Effector CD4-positive, alpha-beta T cell (primary cell): ENCODE data around the gene CGB5. TPM values are rescaled to one million over a fixed set of nuclear protein-coding genes. Genes with fewer than 3 reads are reported as not detected.
"Not testable (repeated sequence)": the region's sequence is repeated elsewhere in the genome, so short reads cannot be mapped to it uniquely, and the experiment has no call there.

Experiments used
- DNase-seq: peaks from one replicate; pipeline ENCODE4 v3.0.0-alpha.2; 2020
- total RNA-seq: gene quantifications from one replicate; lab custom pipeline; 2026; lab: John Stamatoyannopoulos, UW

Gene CGB5
- total RNA-seq, result not detected

DNA sequence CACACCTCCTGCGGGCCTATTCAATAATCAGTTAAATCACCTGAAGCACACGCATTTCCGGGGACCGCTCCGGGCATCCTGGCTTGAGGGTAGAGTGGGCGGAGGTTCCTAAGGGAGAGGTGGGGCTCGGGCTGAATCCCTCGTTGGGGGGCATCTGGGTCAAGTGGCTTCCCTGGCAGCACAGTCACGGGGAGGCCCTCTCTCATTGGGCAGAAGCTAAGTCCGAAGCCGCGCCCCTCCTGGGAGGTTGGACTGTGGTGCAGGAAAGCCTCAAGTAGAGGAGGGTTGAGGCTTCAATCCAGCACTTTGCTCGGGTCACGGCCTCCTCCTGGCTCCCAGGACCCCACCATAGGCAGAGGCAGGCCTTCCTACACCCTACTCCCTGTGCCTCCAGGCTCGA, at the start of gene CGB5:
TSS of gene CGB5 (plus strand) at position 301 of the 400 bp plus-strand sequence. CDS start 362 bp downstream, outside the sequence.
- not testable (repeated sequence) for DNase-seq

- no peak for DNase-seq
Observed at GRCh38 chr19:48994035-48994386, 49.6 kb upstream of the CGB5 start.

- peak; percentile 34 for DNase-seq
Observed at GRCh38 chr19:48997972-48998371, 45.7 kb upstream of the CGB5 start.

DNA sequence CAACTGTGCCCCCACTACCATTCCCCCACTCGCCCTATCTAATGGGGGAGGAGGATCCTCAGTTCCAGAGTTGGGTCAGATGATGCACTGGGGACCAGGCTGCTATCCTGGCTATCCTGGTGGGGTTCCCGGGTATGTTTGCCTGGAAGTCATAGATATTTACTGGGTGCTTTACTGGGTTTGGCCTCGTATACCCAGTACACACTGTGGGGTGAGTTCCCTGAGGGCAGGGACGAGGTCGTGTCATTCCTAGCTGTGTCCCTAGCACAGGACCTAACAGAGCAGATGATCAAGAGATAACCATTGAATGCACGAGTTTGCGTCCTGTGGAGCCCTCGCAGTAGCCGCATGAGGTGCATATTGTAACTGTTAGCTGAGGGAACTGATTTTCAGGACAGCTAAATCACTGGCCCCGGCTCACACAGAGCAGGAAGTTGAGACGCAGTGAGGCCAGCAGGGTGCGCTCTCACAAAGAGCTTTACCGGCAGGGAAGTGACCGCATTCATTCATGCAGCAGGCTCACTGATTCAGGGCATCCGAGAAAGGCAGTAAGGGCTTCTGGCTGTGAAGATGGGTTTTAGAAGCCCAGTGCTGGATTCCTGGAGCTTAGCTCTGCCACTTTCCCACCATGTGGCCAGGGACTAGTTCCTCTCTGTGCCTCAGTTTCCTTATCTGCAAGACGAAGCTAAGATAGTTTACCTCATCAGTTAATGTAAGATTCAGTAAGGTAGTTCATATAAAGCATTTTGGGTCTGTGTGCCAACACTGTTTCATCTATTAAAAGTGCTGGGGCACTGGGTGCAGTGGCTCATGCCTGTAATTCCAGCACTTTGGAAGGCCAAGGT, 43.9 kb upstream of the CGB5 start:
- DNase-seq, result peak; percentile 60

DNA sequence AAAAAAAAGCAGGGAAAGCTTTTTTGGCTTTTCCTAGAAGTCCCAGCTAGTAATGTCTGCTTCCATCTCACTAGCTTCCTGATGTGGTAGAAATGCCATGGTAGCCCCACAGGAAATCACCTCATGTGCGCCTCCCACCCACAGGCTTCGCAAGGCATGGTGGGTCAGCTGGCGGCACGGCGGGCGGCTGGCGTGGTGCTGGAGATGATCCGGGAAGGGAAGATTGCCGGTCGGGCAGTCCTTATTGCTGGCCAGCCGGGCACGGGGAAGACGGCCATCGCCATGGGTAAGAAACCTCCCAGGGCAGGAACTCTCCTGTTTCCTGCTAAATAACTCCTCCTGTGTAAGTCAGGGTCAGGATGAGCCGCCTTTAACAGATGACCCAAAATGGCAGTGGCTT, 39.5 kb upstream of the CGB5 start:
- DNase-seq, result no peak

DNA sequence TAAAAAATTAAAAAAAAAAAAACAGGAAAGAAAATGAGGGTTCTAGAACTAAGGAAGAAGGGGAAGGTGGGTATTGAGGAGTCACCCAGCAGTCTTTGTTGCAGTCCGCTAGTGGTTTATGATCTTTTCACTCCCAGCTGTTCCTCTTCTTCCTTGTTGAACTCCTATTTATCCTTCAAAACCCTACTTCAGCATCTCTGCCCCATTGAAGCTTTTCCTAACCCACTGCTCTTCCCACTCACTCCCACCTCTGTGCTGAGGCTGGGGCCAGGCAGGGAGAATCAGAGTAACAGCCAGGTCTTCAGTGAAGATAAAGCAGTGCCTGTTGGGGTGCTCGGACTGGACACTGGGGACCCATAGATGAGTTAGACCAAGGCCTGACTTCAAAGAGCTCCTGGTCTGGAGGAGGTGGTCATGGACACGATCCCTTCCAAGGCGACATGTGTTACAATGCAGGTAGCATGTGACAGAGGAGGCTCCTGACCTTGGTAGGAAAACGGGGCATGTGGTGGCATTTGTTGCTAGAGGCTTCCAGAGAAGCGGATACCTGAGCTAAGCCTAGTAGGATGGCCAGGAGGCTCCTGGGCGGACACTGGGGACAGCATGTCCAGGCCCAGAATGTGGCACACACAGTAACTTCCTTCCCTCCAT, 38.6 kb upstream of the CGB5 start:
- no peak for DNase-seq

DNA sequence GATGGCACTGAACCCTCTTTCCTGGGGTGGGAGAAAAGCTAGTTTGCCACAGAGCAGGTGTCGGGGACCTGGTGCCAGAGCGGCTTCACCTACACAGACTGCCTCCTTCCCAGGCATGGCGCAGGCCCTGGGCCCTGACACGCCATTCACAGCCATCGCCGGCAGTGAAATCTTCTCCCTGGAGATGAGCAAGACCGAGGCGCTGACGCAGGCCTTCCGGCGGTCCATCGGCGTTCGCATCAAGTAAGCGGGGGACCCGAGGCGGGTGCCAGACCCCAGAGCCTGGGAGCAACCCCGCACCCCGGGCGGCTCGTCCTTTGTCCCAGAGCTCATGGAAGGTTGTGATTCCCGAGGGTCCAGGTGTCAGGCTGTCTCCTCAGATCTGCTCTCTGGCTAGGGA, 36.7 kb upstream of the CGB5 start:
- no peak for DNase-seq

- no peak for DNase-seq
Observed at GRCh38 chr19:49009828-49010227, 33.8 kb upstream of the CGB5 start.

GRCh38 chr19:49010453-49010852, 33.2 kb upstream of the CGB5 start:
- no peak for DNase-seq

- no peak for DNase-seq
Observed at GRCh38 chr19:49011194-49011593, 32.5 kb upstream of the CGB5 start.

GRCh38 chr19:49014123-49014869, 29.4 kb upstream of the CGB5 start:
- DNase-seq, result no peak

DNA sequence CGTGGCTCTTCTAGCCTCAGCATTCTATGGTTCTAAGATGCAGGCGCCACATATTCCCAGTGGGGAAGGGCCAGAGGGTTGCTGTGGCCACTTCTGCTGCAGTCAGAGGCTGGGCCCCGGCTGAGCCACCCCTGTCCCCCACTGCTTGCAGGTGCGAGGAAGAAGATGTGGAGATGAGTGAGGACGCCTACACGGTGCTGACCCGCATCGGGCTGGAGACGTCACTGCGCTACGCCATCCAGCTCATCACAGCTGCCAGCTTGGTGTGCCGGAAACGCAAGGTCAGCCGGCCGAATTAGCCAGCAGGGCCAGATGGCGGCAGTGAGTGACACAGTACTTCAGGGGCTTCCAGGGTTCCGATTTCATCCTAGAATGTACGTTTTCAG, 28.8 kb upstream of the CGB5 start:
- no peak for DNase-seq

- no peak for DNase-seq
Observed at GRCh38 chr19:49016067-49016839, 27.4 kb upstream of the CGB5 start.

GRCh38 chr19:49017041-49017665, 26.5 kb upstream of the CGB5 start, which contains the start of gene LHB:
Gene LHB (minus strand): TSS chr19:49017091. CDS start chr19:49017081, 10 bp downstream.
- DNase-seq, result no peak

DNA sequence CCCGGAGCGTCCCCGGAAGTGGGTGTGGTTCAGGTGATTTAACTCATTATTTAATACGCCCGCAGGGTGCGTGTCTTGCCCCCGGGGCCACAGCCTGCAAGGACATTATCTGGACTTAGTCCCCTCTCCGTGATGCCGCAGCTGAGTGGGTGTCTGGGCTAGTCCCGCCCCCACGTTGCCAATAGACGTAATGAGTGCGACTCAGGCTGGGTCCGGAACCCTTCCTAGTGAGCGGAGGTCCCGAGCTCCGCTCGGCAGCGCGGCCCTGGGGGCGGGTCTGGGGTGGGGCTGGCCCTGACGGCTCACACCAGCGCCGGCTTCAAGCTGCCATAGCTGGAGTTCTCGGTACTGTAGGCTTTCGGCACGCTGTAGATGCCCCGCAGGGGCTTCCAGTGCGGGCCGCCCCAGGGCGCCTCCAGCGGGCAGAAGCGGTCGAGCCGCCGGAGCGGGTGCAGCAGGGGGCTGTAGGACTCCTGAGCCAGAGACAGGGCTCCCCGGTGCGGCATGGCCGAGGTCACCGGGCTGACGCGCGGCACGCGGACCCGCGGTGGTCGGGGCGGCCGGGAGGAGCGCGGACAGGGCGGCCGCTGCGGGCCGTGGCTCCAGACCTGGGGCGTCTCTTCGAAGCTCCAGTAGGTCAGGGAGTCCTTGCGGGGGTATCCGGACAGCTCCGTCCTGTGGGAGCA, 25.8 kb upstream of the CGB5 start:
- peak; percentile 59 for DNase-seq

DNA sequence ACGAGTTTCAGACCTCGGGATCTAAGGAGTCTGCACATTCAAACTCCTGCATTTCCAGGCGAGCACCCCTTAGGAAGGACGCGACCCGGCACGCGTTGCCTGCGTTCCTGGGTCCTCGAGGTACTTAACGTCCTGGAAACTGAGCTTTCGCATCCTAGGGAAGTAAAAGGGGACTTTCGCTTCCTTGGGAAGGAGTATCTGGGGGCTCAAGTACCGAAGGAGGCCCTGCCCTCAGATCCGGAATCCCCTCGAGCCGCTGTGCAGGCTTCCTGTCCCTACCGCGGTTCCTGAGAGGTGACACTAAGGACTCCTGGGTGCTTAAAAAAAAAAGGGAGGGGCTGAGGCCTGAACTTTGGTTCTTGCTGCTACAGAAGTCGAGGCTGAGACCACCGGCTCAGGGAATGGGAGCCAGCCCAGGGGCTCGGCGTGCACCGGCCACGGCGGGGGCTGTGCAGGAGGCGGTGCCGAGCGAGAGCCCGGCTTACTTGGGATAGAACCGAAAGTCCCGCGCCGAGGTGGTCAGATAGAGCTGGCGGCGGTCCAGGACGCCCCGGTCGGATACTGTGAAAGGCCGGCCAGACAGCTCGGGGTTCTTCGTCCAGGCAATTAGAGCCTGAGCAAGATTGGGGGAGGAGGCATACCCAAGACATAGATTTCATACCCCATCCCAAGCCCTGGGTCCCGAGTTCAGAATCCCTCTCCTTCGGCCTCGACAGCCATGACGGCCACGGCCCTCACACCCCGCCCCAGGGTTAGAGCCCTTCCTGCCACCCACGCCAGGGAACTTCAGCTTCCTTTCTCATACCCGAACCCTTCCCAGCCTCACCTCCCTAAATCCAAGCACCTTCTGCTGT, 25.0 kb upstream of the CGB5 start:
- DNase-seq, result not testable (repeated sequence)

GRCh38 chr19:49019242-49019932, 24.3 kb upstream of the CGB5 start:
- peak; percentile 48 for DNase-seq

GRCh38 chr19:49020342-49020741, 23.3 kb upstream of the CGB5 start:
- no peak for DNase-seq

DNA sequence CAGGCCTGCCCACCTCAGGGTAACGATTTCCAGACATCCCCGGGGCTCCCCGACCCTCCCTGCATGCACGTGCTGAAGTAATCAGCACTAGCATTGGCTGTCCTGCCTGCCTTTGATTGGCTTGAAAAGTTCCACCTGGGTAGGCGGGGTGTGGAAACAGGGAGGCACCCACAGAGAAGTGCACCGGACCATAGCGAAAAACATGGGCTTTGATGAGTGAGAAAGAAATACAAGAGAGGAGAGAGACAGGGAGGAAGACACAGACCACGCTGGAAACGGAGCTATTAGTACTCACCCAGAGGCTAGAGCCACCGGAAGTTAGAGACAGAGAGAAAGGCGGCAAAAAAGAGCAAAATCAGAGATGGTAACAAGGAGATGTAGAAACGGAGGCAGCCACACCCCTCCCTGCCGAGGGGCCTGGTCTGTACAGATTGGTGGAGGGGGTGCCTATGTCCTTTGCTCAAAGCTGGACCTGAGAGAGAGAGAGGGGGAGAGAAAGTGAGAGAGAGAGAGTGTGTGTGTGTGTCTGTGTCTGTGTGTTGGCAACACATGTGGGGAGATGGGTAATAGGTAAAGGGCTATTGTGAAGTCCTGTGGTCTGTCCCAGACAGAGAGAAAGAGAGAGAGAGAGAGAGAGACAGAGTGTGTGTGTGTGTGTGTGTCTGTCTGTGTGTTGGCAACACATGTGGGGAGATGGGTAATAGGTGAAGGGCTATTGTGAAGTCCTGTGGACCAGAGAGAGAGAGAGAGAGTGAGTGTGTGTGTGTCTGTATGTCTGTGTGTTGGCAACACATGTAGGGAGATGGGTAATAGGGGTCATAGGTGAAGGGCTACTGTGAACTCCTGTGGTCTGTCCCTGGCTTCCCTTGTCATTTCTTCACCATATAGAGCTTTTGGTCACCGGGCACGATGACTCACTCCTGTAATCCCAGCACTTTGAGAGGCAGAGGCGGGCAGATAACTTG, 22.4 kb upstream of the CGB5 start:
- no peak for DNase-seq
